Stimulated activated CD4-positive, alpha-beta T cell treated with anti-CD3 and anti-CD28 coated beads, TNF-alpha, amount 100 ng/mL, for 48 hours (primary cell): ENCODE results near the gene RPL13.

ENCODE experiments used
- DNase-seq, 3 donors: peaks; one replicate each; pipeline ENCODE4 v3.0.0-alpha.2; 2020; ENCODE audit warnings: low read depth in 3 of 3

RPL13 gene

GRCh38 chr16:89596957-89597649 lies 36.6 kb downstream of the RPL13 start:
- DNase-seq = no peak

GRCh38 chr16:89598199-89598598 lies 37.7 kb downstream of the RPL13 start:
- DNase-seq = no peak

- peak in 1 of 3 donors; percentile 22 for DNase-seq
These were observed 39.0 kb downstream of the RPL13 start for GRCh38 chr16:89599451-89599858.

- DNase-seq = no peak
These were observed 39.4 kb downstream of the RPL13 start for GRCh38 chr16:89599902-89600301.

GRCh38 chr16:89600427-89600826 lies 39.9 kb downstream of the RPL13 start:
- no peak for DNase-seq

- DNase-seq = no peak
These were observed 40.5 kb downstream of the RPL13 start for GRCh38 chr16:89600956-89601355.

GRCh38 chr16:89601906-89602272 lies 41.4 kb downstream of the RPL13 start:
- DNase-seq = no peak

GRCh38 chr16:89602273-89602951 lies 41.9 kb downstream of the RPL13 start:
- peak; percentile 37 to 70 (median 46) for DNase-seq

- DNase-seq = no peak
These were observed 42.6 kb downstream of the RPL13 start for GRCh38 chr16:89602952-89603590.

- no peak for DNase-seq
These were observed 44.3 kb downstream of the RPL13 start for GRCh38 chr16:89604764-89605163.

- no peak for DNase-seq
These were observed 44.9 kb downstream of the RPL13 start for GRCh38 chr16:89605186-89605970.

- DNase-seq = no peak
These were observed 45.5 kb downstream of the RPL13 start for GRCh38 chr16:89606006-89606405.

GRCh38 chr16:89607453-89607852 lies 47.0 kb downstream of the RPL13 start:
- no peak for DNase-seq

GRCh38 chr16:89607937-89608740 lies 47.7 kb downstream of the RPL13 start:
- no peak for DNase-seq

GRCh38 chr16:89610108-89610453 lies 49.6 kb downstream of the RPL13 start:
- DNase-seq = no peak

- DNase-seq = no peak
These were observed 52.1 kb downstream of the RPL13 start for GRCh38 chr16:89612415-89613166.

GRCh38 chr16:89613231-89613953 lies 52.9 kb downstream of the RPL13 start, which contains the start of gene DPEP1:
DPEP1 (plus strand) TSS chr16:89613642; CDS start chr16:89630411, 16,769 bp downstream.
- DNase-seq = no peak

GRCh38 chr16:89613954-89614459 lies 53.5 kb downstream of the RPL13 start:
- DNase-seq = no peak
